Peyer's patch (tissue), 4 donors: ENCODE results near the gene PSMA3.

ENCODE experiments used
- POLR2A ChIP-seq, 2 donors: fragments of 450-650 bp; IDR thresholded peaks; one replicate each; pipeline ENCODE4 v1.5.1; 2017; ENCODE audit warnings: antibody characterized with exemption in 2 of 2, mild to moderate bottlenecking in 2 of 2, moderate library complexity in 2 of 2
- TF ChIP-seq, protein P1 (sequence below), 6 experiments: fragments of 450-650 bp in 4 of 6; fragments of 200-600 bp in 2 of 6; sonication (generic) in 1 of 6; IDR thresholded peaks; one replicate each; pipeline ENCODE4 v1.5.1; 2017 to 2019; ENCODE audit warnings: antibody characterized with exemption in 6 of 6, mild to moderate bottlenecking in 3 of 6, moderate library complexity in 1 of 6

DNA sequence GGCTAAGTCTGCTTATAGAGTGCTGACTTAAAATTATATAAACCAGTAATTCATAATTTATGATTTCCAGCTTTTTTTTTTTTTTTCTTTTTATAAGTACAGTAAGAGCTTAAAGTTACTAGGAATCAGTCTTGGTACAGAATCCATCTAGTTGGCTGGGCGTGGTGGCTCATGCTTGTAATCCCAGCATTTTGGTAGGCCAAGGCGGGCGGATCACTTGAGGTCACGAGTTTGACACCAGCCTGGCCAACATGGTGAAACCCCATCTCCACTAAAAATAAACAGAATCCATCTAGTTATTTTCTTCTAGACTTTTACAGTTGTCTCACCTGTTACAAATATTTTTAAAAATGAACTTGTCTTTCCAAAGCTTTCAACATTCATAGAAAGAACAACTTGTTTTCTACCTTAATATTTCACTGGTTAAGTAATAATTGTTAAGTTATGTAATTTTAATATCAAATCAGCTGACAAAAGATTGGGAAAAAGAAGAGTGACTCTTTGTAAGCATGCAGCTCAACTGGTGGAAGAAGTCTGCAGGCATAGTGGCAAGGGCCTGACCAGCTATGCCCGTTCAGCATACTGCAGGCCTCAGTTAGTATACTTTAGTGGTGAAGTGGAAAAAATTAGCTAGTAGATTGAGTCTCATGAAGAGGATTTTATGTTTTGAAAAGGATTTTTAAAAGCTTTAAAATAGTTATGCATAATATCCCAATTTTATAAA, 17.4 kb upstream of the PSMA3 start:
- TF ChIP-seq, protein P1, sequence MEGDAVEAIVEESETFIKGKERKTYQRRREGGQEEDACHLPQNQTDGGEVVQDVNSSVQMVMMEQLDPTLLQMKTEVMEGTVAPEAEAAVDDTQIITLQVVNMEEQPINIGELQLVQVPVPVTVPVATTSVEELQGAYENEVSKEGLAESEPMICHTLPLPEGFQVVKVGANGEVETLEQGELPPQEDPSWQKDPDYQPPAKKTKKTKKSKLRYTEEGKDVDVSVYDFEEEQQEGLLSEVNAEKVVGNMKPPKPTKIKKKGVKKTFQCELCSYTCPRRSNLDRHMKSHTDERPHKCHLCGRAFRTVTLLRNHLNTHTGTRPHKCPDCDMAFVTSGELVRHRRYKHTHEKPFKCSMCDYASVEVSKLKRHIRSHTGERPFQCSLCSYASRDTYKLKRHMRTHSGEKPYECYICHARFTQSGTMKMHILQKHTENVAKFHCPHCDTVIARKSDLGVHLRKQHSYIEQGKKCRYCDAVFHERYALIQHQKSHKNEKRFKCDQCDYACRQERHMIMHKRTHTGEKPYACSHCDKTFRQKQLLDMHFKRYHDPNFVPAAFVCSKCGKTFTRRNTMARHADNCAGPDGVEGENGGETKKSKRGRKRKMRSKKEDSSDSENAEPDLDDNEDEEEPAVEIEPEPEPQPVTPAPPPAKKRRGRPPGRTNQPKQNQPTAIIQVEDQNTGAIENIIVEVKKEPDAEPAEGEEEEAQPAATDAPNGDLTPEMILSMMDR (IDR thresholded peaks at IDR 0.05) = no peak
- TF ChIP-seq POLR2A (IDR thresholded peaks at IDR 0.05) = no peak
